ENCODE measurements around the gene TTBK2.

DNA sequence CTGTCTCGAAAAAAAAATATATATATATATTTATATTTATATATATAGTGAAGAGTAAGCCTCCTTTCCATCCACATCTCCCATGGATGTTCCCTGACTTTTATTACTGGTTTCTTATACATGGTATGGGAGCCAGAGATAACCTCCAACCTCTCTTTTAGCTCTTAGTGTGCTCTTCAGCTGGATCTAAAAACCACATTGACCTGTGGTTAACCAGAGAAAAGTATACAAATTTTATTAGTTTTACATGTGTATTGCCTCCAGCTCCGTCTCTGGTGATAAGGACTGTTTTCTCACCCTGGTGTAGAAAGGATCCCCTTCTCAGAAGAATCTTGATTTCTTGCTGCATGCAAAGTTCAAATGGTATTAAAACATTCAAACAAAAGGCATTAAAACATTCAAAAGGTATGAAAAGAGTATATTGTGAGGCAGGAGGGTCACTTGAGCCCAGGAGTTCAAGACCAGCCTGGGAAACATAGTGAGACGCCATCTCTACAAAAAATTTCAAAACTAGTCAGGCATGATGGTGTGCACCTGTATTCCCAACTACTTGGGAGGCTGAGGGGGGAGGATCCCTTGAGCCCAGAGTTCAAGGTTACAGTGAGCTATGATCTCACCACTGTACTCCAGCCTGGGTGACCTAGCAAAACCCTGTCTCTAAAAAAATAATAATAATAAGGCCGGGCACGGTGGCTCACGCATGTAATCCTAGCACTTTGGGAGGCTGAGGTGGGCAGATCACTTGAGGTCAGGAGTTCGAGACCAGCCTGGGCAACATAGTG lies 13.5 kb upstream of the TTBK2 start:
- TF ChIP-seq, protein P1, sequence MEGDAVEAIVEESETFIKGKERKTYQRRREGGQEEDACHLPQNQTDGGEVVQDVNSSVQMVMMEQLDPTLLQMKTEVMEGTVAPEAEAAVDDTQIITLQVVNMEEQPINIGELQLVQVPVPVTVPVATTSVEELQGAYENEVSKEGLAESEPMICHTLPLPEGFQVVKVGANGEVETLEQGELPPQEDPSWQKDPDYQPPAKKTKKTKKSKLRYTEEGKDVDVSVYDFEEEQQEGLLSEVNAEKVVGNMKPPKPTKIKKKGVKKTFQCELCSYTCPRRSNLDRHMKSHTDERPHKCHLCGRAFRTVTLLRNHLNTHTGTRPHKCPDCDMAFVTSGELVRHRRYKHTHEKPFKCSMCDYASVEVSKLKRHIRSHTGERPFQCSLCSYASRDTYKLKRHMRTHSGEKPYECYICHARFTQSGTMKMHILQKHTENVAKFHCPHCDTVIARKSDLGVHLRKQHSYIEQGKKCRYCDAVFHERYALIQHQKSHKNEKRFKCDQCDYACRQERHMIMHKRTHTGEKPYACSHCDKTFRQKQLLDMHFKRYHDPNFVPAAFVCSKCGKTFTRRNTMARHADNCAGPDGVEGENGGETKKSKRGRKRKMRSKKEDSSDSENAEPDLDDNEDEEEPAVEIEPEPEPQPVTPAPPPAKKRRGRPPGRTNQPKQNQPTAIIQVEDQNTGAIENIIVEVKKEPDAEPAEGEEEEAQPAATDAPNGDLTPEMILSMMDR (IDR thresholded peaks at IDR 0.05; ENCODE audit: low read length): no peak
- TF ChIP-seq EZH2 (optimal IDR thresholded peaks at IDR 0.05; ENCODE audit: low read depth, low read length) (no peak), EZH2phosphoT487 (IDR thresholded peaks at IDR 0.05; ENCODE audit: low read length) (no peak)

All from MM.1S (cell line).